PFSK-1 (cell line): ENCODE results near the gene LRRC47.

ENCODE experiments used
- FOXP2 ChIP-seq: optimal IDR thresholded peaks from 2 replicates; pipeline ENCODE3; 2011; ENCODE audit warnings: borderline replicate concordance, control low read depth, inconsistent platforms; ENCODE audit not compliant: insufficient read depth; ENCODE audit errors: extremely low read length, extremely low read depth
- POLR2AphosphoS5 ChIP-seq: IDR thresholded peaks from 2 replicates; pipeline ENCODE4 v1.6.1; 2012; ENCODE audit warnings: low read depth, mild to moderate bottlenecking, control low read depth, low read length, moderate library complexity
- SIN3A ChIP-seq: IDR thresholded peaks from 2 replicates; pipeline ENCODE4 v1.6.1; 2012; ENCODE audit warnings: mild to moderate bottlenecking, low read length, moderate library complexity, borderline replicate concordance; ENCODE audit not compliant: insufficient read depth
- TAF1 ChIP-seq: IDR thresholded peaks from 2 replicates; pipeline ENCODE4 v1.6.1; 2012; ENCODE audit warnings: low read length, control low read depth, borderline replicate concordance; ENCODE audit not compliant: insufficient read depth
- TF ChIP-seq, protein P1 (sequence below), 2 experiments: IDR thresholded peaks; 2 replicates each; pipeline versions ENCODE4 v1.6.1 to v1.8.0; 2011 to 2012; ENCODE audit warnings: low read depth in 2 of 2, low read length in 2 of 2, control low read depth in 1 of 2, inconsistent platforms in 1 of 2, mild to moderate bottlenecking in 1 of 2, moderate library complexity in 1 of 2; ENCODE audit not compliant: insufficient read depth in 1 of 2

LRRC47 gene

GRCh38 chr1:3773572-3774275 is 22.6 kb downstream of the LRRC47 start:
- TF ChIP-seq SIN3A: no peak
- TF ChIP-seq POLR2AphosphoS5: no peak
- TF ChIP-seq FOXP2: no peak
- TF ChIP-seq TAF1: no peak
- TF ChIP-seq, protein P1, sequence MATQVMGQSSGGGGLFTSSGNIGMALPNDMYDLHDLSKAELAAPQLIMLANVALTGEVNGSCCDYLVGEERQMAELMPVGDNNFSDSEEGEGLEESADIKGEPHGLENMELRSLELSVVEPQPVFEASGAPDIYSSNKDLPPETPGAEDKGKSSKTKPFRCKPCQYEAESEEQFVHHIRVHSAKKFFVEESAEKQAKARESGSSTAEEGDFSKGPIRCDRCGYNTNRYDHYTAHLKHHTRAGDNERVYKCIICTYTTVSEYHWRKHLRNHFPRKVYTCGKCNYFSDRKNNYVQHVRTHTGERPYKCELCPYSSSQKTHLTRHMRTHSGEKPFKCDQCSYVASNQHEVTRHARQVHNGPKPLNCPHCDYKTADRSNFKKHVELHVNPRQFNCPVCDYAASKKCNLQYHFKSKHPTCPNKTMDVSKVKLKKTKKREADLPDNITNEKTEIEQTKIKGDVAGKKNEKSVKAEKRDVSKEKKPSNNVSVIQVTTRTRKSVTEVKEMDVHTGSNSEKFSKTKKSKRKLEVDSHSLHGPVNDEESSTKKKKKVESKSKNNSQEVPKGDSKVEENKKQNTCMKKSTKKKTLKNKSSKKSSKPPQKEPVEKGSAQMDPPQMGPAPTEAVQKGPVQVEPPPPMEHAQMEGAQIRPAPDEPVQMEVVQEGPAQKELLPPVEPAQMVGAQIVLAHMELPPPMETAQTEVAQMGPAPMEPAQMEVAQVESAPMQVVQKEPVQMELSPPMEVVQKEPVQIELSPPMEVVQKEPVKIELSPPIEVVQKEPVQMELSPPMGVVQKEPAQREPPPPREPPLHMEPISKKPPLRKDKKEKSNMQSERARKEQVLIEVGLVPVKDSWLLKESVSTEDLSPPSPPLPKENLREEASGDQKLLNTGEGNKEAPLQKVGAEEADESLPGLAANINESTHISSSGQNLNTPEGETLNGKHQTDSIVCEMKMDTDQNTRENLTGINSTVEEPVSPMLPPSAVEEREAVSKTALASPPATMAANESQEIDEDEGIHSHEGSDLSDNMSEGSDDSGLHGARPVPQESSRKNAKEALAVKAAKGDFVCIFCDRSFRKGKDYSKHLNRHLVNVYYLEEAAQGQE (IDR thresholded peaks at IDR 0.05; ENCODE audit: insufficient read depth in 1 of 2, low read depth in 2 of 2, low read length in 2 of 2): no peak

DNA sequence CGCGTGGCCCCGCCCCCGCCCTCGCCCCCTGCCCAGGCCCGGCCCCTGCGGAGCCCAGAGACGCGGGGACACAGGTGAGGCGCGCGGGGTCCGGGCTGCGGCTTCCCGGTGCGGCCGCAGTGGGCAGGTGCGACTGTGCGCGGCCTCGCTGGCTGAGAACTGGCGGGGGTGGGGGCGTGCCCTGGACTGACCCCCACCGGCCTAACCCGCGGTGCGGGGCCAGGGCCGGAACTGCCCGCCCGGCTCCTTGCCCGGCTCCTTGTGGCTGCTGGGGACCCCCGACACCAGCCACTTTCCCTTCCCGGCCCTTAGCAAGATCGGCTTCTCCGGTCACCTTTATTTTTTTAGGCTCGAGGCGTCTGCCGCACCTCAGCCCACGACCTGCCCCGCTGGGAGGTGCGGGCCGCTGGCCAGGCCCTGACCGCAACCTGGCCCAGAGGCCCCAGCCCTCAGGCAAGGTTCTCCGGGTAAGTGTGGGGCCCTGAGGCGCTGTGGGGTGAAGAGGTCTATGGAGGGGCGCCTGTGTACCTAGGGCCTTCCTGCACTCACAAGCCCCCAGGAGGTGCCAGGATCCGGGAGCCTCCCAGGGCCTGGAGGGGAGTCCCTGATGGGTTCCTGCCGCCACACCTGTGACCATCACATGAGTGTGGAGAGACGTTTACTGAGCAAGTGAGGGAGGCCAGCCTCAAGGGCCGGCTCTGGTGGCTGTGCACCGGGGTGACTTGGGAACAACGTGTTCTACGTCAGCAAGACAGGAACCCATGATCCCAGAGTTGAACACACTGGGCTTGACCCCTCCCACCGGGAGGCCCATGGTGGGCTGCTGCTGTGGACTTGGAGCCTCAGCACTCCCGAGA is 23.4 kb downstream of the LRRC47 start, which contains the start of gene SMIM1:
Gene SMIM1 (plus strand): TSS at position 35 of the 857 bp plus-strand sequence. CDS start 2,625 bp downstream, outside the sequence.
- TF ChIP-seq POLR2AphosphoS5 (no peak), FOXP2 (no peak), TAF1 (no peak), SIN3A (no peak)
- TF ChIP-seq, protein P1 (IDR thresholded peaks at IDR 0.05; ENCODE audit: insufficient read depth in 1 of 2, low read depth in 2 of 2, low read length in 2 of 2): no peak

GRCh38 chr1:3772027-3772714 is 24.1 kb downstream of the LRRC47 start:
- TF ChIP-seq TAF1 (no peak), SIN3A (no peak), FOXP2 (no peak), POLR2AphosphoS5 (no peak)
- TF ChIP-seq, protein P1 (IDR thresholded peaks at IDR 0.05; ENCODE audit: insufficient read depth in 1 of 2, low read depth in 2 of 2, low read length in 2 of 2): no peak

DNA sequence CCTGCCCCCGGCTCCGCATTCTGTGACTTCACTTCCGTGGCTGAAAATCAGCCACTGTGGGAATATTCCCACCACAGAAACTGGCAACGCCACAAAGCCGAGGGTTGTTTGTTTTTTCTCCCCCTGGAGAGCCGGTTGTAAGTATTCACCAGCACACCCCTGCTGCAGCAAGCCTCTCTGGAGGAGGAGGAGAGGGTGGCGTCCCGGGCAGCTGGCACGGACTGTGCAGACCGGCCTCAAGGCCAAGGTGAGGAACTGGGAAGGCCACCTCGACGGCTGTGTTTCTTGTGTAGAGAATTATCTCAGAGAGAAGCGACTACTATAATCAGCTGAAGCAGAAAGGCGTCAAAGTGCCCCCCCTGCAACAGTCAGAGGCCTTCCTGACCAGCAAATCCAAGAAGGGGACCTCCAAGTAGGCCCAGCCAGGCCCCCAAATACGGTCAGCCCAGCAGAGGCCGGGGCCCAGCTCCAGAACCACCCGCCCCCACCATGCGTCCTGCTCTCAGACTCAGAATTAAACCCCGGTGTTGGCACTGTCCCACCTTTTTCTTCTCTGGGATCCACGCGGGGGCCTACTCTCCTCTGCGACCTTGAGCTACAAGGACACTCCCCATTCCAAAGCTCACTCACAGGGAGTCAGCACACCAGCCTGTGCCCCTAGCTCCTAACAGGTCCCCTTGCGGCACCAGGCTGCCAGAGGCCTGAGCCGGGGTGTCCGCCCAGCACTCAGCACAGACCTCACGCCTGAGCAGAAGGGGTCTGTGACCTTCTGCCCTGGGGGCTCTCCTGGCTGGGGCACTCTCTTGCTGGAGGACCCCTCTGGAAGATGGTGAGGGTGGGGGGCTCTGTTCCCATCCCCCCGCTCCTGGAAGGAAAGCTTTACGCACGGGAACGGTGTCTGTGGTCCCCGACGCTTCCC is 24.9 kb downstream of the LRRC47 start:
- TF ChIP-seq TAF1: no peak
- TF ChIP-seq, protein P1 (IDR thresholded peaks at IDR 0.05; ENCODE audit: insufficient read depth in 1 of 2, low read depth in 2 of 2, low read length in 2 of 2): no peak
- no peak for TF ChIP-seq FOXP2
- no peak for TF ChIP-seq SIN3A
- no peak for TF ChIP-seq POLR2AphosphoS5
